ENCODE data around the gene PKN2.

Gene PKN2

DNA sequence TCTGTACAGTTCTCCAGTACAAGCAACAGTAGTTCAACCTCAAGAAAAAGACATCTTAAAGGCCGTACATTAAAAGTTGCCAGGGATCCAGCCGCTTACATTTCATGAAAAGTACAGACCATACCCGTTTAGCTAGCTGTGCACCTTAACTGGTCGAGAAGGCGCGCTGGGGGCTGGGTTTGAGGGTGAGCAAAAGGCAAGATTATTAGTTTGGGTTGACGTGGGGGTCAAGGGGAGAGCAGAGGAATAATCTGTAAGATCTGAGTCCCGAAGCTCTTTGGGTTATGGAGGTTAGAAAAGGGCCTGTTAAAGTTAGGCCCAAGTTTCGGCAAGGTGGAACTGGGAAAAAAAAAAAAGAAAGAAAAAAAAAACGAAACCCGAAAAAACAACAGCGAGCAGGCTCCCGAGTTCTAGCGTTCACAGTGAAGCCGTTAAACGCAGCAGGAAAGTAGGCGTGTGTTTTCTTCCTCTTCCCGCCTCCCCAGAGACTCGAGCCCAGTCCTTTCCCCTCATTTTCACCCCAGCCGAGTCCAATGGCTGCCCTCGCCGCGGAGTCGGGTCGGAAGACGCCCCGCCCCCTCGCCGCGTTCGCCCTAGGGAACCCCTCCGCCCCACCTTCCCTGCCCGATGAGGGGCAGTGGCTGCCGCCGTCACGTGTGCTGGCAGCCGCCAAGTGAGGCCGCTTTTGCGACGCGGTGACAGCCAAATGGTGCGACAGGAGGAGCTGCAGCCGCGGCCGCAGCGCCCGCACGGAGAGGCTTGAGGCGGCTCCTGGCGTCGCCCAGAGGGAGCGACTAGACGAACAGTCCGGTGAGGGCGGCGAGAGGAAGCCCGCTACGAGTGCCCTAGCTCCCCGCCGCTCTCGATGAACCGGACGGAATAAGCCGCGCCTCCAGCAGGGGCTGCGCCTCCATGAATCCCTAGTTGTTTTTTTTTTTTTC is at the start of gene PKN2:
Gene PKN2 (plus strand): TSS at position 733 of the 941 bp plus-strand sequence. CDS start 308 bp downstream, outside the sequence.
- DNase-seq (ENCODE audit: low read depth in 2 of 2) = peak; percentile 94 to 96

DNA sequence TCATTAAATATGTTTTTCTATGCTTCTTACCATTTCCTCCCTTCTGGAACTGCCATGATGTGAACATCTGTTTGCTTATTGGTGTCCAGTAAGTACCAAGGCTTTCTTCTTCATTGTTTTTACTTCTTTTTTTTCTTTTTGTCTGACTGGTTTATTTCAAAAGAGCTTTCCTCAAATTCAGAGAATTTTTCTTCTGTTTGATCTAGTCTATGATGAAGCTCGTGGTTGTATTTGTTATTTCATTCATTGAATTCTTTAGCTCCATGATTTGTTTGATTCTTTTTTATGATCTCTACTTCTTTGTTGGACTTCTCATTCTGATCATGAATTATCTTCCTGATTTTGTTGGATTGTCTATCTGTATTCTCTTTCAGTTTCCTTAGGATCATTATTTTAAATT is 49.5 kb upstream of the PKN2 start:
- DNase-seq (ENCODE audit: low read depth in 2 of 2) = no peak

DNA sequence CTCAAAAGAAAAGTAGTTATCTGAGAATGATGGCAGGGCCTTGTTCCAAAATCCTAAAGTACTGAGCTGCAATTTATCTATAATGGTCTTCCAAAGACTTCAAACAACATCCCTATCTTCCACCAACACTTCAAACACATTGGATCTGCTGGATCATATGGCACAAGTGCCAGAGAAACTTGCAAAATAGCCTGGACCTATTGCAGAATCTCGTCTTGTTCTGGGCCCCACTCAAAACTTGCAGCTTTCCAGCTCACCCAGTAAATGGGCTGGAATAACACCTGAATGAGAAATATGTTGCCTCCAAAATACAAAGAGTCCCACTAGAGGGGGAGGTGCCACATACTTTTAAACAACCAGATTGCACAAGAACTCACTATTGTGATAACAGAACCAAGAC is 44.0 kb upstream of the PKN2 start:
- no peak for DNase-seq (ENCODE audit: low read depth in 2 of 2)

DNA sequence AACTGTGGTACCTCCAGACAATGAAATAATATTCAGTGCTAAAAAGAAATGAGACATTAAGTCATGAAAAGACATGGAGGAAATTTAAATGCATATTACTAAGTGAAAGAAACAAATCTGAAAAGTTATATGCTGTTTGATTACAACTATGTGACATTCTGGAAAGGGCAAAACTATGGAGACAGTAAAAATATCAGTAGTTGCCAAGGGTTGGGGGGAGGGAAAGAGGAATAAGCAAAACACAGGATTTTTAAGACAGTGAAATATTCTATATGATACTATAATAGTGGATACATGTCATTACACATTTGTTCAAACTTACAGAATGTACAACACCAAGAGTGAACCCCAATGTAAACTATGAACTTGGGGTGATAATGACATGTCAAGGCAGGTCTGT is 38.2 kb upstream of the PKN2 start:
- DNase-seq (ENCODE audit: low read depth in 2 of 2) = no peak

DNA sequence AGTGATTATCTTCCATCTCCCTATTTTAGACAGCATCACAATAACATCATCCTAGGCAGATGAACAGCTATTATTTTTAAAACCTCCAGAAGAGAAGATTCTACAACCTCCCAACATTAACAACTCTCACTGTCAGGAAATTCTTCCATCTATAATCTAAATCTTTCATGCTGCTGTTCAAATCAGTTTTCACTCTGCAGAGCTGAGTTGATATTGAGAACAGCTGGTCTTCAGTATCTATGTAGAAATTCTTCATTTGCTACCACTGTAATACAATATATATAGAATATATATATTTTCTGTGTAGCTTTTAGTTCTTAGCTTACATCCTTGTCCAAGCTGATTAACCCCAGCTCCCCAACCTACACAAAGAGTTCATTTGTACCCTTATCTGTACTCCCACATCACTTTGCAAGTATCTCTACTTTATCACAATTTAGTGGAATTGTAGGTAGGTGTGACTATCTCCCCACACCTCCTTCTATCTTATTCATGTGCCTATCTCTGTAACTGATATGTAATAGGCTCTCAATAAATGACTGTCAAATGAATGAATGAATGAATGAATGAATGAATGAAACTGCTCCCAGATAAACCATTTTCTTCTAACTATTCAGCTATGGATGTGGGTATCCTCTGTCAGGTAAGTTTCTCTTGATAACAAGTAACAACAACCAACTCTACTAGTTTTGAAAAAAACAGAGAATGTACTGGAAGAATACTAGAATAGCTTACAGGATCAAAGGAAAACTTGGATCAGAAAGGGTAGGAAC is 37.4 kb upstream of the PKN2 start:
- DNase-seq (ENCODE audit: low read depth in 2 of 2) = no peak

DNA sequence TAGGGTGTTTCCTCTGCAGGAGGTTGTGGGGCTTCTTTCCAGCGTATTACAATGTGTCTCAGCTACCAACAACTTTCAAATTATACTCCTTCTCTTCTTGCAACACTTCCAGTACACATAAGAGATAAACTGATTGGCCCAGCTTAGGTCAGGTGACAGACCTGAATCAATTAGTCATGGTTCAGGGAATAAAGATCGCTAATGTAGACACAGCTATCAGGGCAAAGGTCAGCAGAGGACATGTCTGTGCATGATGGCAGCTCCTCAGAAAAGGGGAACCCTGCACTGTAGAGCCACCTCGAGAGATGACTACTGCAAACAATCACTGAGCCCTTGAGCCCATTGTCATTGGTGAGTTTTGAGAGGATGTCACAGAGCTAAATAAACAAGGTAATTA is 36.8 kb upstream of the PKN2 start:
- DNase-seq (ENCODE audit: low read depth in 2 of 2) = no peak

DNA sequence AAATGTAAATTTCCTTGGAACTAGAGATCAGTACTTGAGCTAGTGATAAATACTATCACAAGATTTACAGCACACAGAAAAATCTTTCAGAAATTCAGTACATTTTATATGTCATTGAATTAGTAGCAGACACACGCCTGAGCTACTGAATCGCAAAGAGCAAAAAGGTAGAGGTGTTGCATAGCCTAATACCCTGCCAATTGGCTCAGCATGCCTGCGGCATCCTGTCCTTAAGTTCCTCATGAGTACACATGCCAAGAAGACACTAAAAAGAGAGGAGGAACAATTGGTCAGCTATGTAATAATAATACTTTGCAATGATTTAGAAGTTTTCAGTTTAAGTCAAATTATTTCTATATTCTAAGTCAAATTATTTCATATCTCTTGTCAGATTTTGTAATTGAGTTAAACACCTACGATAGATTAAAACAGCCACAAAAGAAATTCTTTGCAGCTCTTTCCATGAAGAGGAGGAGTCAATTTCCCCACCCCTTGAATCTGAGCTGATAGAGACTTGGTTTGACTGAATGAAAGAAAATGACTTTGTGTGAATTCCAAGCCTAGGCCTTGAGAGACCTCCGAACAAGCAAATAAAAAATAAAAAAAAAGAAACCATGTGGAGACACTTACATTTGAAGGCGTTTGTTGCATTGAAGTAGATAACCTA is 36.2 kb upstream of the PKN2 start:
- no peak for DNase-seq (ENCODE audit: low read depth in 2 of 2)

DNA sequence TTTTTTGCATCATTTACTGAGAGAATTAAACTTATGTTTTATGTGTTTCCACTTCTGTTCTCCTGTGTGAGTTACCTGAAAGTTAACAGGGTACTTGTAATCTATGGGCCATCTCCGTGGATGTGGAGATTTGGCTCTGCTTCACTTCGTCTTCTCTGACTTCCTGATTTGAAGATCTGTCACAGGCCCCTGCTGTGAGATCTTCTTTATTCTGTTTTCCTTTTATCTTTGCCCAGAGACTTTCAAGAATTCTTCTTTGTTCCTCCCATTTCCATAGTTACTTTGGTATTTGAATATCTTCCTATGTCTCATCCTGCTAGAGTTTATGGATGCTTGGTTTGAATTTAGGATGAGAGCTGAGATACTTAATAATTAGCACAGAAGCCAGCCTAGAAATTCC is 35.4 kb upstream of the PKN2 start:
- no peak for DNase-seq (ENCODE audit: low read depth in 2 of 2)

DNA sequence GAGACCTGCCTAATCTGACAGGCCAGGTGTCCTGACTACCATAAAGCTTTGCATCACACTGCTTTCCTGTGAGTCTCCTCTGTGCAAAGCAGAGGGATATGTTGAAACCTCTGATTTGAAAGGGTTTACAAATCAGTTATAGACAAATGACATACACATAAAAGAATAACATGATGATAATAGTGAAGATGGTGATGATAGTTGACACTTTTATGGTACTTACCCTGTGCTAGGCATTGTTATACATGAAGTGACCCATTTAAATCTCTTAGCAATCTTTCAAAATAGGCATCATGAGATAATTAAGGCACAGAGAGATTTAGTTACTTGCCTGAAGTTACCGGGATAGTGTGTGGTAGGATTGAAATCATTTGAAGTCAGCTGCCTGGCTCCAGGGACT is 34.1 kb upstream of the PKN2 start:
- DNase-seq (ENCODE audit: low read depth in 2 of 2) = no peak

DNA sequence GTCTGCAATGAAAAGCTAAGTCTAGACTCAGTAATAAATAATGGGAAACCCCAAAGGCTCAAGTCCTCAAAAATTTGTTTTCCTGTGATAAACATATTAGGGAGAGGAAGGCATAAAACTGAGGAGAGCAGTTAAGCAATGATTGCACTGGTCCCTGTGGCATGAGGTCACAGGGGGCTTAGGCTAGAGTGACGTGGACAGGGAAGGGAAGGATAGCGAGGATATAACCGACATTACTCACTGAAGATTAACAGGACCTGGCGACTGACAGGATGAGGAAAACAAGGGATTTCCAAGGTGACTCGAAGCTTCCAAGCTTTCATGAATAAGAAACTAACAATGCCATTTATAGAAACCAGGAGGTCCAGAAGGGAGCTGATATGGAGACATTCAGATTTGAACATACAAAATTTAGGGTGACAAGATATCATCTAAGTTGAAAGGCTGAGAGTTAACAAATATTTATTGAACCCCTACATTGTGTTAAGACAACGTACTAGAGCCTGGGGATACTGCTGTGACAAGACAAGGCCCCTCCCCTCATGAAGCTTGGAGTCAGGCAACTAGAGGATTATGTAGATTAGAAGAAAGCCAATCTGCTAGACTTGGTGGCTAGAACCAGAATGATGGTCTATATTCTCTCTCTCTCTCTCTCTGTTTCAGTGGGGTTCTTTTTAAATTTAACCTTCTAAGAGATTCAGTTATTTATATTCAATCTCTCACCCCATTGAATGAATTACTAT is 33.2 kb upstream of the PKN2 start:
- no peak for DNase-seq (ENCODE audit: low read depth in 2 of 2)

DNA sequence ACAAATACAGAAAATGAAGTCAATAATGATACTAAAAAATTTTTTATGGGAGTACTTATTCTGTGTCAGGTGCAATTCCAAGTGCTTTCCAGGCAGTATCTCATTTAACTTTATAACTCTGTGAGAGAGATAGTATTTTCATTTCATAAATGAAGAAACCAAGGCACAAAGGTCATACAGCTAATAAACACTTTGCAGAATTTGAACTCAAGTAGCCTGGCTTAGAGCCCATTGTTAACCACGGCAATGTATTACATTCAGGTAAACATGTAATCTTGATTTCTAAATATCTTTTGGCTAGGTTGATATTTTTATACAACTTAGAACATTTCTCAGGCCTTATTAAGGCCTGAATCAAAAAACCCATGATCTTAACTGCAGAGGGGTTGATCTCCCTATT is 28.9 kb upstream of the PKN2 start:
- DNase-seq (ENCODE audit: low read depth in 2 of 2) = no peak

DNA sequence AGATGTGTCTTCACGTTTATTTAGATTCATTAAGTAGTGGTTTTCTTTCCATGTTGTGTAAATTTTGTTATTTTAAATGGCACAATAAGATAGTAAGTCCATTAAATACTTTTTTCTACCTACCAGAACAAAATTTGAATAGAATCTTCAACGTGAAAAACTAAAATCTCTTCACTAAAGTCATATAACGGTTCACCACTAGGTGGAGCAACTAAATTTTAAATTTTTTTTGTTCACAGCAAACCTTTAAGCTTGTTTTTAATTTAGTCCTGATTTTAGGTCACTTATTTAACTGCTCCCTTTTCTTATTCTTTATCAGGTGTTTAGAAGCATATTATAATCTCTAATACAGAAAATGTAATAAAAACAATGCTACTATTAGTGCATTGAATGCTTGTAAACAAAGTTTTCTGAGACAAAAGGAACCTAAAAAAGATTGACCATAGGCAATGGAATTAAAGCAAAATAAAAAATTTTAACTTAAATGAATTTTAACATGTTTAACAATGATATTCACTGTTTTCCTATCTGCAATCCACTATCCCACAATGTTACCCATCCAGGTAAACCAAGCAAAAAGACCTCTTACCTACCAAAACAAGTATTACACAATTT is 28.3 kb upstream of the PKN2 start:
- DNase-seq (ENCODE audit: low read depth in 2 of 2) = no peak

DNA sequence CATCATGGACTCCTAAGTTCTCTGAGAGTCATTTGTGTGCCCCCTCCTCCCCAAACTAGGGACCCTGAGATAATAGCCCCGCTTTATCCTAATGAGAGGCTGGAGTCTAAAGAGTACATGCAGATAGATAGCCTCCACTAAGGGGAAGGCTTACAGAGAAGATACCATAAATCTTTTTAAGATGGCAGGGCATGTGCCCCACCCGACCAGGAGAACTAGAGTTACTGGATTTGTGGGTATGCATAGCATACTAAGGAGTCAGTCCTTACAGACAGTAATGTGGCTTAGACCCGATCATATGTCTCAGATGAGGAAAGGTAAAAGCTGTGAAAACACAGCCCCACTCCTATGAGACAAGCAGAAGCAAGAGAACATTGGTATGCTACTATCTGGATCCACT is 25.7 kb upstream of the PKN2 start:
- DNase-seq (ENCODE audit: low read depth in 2 of 2) = no peak

DNA sequence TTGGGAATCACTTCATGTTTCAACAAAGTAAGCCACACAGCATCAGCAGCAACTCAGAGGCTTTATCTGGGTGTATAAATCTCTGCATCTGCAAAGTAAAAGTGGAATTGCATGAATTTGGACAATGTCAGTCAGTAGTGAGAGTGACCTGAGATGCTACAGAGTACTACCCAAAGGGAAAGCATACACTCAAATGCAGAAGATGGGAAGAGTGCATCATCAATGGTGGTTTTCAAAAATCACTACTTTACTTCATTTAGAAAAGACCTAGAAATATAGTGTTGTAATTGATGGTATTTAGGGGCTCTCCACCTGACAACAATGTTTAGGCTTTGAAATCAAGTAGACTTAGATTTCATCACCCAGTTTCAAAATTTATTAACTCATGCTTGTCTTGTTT is 24.5 kb upstream of the PKN2 start:
- DNase-seq (ENCODE audit: low read depth in 2 of 2) = no peak

DNA sequence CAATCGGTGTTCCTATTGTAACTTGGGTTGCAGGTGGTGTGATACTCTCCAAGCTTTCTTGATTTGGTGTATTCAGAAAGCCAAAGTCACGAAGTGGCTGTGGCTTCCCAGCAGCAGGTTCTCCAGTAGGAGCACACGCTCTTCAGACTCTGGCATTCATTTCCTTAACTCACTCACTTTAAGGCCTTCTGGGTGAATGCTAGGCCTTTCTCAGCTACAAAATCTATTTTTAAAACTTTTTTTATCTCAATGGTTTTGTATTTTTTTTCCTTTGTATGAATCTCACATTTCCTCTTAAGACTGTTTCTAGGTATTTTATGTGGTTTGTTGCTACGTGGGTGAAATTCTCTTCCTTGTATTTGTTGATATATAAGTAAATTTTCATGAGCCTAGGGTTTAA is 22.9 kb upstream of the PKN2 start:
- DNase-seq (ENCODE audit: low read depth in 2 of 2) = no peak

DNA sequence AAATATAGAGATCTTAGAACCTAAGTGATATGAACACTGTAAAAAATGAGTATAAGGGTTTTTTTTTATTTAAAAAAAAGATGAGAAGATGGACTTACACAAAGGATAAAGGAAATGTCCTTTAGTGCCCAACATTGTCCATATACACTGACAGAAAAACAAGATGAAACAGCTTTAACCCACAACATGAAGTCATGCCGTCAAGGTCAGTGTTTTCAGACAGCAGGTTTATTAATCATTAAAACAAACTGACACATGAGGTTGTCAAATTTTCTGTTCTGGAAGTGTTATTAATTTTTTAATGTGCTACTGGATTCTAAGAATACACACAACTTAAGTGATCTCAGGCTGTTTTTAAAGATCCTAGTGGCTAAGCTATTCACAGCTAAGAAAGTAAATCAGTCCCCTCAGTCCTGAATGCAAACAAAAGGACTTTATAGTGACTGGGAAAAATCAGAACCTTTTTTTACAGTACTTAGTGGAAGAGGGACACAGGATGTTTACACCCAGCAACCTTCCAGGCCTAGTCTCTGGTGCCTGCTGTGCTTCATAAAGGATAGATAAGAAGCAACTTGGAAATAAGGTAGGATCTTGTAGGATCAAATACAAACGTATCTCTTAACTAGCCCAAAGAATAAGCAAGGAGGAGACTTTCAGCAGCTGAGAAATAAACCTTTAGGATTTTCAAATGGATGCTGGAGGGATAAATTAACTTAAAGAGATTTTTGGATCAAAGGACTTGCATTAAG is 21.9 kb upstream of the PKN2 start:
- no peak for DNase-seq (ENCODE audit: low read depth in 2 of 2)

DNA sequence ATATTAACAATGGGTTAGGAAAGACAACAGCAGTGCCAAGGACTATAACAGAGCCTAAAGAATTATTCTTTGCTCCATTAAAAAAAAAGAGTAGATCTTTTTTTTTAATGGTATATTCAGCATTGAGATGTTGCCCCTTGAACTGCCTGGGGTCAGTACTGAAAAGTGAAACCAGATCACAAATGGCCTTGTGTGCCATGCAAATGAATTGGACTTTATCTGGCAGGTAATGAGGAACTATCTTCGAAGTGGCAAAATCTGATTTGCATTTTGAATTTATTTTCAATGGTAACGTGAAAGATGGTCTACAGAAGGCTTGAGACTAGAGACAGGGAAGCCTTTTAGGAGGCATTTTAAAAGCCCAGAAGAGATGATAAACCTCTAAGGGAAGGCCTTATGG is 21.4 kb upstream of the PKN2 start:
- DNase-seq (ENCODE audit: low read depth in 2 of 2) = no peak

DNA sequence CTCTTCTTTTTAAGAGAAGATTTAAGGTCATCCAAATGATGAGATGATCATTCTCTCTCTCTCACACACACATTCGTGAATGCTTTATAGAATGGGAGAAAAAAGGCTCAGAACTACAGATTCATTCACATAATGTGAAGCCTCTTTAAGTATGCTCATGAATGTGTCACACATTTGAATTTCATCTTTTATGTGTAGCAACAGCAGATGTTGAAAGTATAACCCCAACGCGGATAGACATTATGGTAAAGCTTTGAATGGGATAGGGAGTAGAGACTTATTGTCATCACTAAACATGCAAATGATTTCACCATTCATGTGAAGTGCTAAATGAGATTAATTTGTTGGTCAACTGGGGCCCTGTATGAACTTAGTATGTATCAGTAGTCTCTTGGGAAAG is 15.7 kb upstream of the PKN2 start:
- no peak for DNase-seq (ENCODE audit: low read depth in 2 of 2)

DNA sequence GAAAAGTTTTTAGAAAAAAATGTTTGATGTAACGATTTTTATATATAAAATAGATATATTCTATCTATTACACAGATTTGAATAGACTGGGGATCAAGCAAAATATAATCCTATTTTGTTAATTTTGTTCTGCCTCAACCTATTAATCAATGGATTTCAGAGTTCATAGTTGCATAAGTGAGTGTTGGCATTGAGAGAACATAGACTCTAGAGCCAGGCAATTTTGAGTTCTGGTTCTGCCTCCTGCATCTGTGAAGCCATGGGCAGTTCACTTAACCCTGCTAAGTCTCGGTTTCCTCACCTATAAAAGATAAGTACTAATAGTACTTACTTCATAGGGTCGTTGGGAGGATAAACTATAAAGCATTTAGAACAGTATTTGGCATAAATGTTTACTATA is 13.6 kb upstream of the PKN2 start:
- DNase-seq (ENCODE audit: low read depth in 2 of 2) = no peak

DNA sequence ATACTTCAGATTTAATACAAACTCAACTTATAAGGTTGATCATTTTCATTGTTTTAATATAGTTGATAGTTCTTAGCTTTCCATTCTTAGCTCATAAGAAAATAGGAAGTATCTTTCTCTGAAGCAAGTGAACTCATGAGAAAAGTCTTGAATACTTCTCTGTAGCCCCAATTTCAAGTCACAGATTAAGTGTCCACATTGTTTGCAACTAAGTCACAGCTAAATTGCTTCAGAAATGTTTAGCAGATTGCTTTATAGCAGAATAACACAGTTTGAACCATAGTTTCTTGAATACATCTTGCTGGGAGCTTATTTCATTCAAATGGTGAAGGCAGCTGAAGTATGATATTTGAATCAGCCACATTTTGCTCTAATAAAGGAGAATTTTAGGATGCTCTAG is 10.6 kb upstream of the PKN2 start:
- DNase-seq (ENCODE audit: low read depth in 2 of 2) = no peak

DNA sequence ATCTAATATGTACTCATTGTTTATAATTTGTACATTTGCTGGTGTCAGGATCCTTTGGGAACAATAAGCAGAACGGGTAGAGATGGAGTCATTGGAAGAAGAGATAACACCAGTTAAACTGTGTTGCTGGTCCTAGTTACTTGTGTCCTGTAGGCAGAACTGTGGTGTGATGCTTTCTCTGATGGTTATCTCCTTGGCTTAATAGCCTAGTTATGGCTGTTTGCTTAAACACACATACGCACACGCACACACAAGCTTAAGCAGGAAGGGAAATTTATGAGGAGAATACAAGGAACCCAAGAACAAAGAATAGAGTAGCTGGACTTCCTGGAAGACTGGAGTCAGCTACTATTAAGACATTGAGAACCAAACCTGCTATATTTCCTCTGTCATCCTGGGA is 5.7 kb upstream of the PKN2 start:
- DNase-seq (ENCODE audit: low read depth in 2 of 2) = no peak
